Cerebellar nuclear complex (tissue), 1 donor: ENCODE results near the gene BCAN.

Experiments used
- DNase-seq, 2 experiments: peaks; one replicate each; lab custom pipeline; 2025; lab: John Stamatoyannopoulos, UW

BCAN gene

GRCh38 chr1:156644640-156645039 lies 2.7 kb downstream of the BCAN start:
- DNase-seq: no peak

- DNase-seq: no peak
Measured at GRCh38 chr1:156645056-156645455, 3.1 kb downstream of the BCAN start.

- DNase-seq: no peak
Measured at GRCh38 chr1:156645666-156646065, 3.7 kb downstream of the BCAN start.

GRCh38 chr1:156646738-156647211 lies 4.9 kb downstream of the BCAN start:
- no peak for DNase-seq

- DNase-seq: no peak
Measured at GRCh38 chr1:156647351-156647750, 5.4 kb downstream of the BCAN start.

GRCh38 chr1:156648496-156648895 lies 6.6 kb downstream of the BCAN start:
- DNase-seq: no peak

- no peak for DNase-seq
Measured at GRCh38 chr1:156648951-156649350, 7.0 kb downstream of the BCAN start.

GRCh38 chr1:156652131-156652991 lies 10.4 kb downstream of the BCAN start:
- no peak for DNase-seq

- DNase-seq: no peak
Measured at GRCh38 chr1:156652992-156653355, 11.1 kb downstream of the BCAN start.

- no peak for DNase-seq
Measured at GRCh38 chr1:156654700-156655099, 12.8 kb downstream of the BCAN start.

- no peak for DNase-seq
Measured at GRCh38 chr1:156655151-156655903, 13.4 kb downstream of the BCAN start.

- DNase-seq: no peak
Measured at GRCh38 chr1:156655904-156656516, 14.1 kb downstream of the BCAN start.

GRCh38 chr1:156656806-156657740 lies 15.2 kb downstream of the BCAN start:
- DNase-seq: no peak

- DNase-seq: no peak
Measured at GRCh38 chr1:156657741-156658319, 15.9 kb downstream of the BCAN start.

GRCh38 chr1:156658496-156658895 lies 16.6 kb downstream of the BCAN start:
- DNase-seq: no peak

- DNase-seq: no peak
Measured at GRCh38 chr1:156658945-156659574, 17.1 kb downstream of the BCAN start.

GRCh38 chr1:156659661-156659987 lies 17.7 kb downstream of the BCAN start:
- DNase-seq: no peak

- DNase-seq: peak in 1 of 2 experiments; percentile 49
Measured at GRCh38 chr1:156659988-156660751, 18.3 kb downstream of the BCAN start.

GRCh38 chr1:156660752-156661112 lies 18.8 kb downstream of the BCAN start:
- no peak for DNase-seq
